PFSK-1 (cell line): Measurements from ENCODE around the gene MBTPS1.

ENCODE experiments used
- FOXP2 ChIP-seq: optimal IDR thresholded peaks from 2 replicates; pipeline ENCODE3; 2011; ENCODE audit warnings: borderline replicate concordance, control low read depth, inconsistent platforms; ENCODE audit not compliant: insufficient read depth; ENCODE audit errors: extremely low read length, extremely low read depth
- POLR2AphosphoS5 ChIP-seq: IDR thresholded peaks from 2 replicates; pipeline ENCODE4 v1.6.1; 2012; ENCODE audit warnings: low read depth, mild to moderate bottlenecking, control low read depth, low read length, moderate library complexity
- SIN3A ChIP-seq: IDR thresholded peaks from 2 replicates; pipeline ENCODE4 v1.6.1; 2012; ENCODE audit warnings: mild to moderate bottlenecking, low read length, moderate library complexity, borderline replicate concordance; ENCODE audit not compliant: insufficient read depth
- TAF1 ChIP-seq: IDR thresholded peaks from 2 replicates; pipeline ENCODE4 v1.6.1; 2012; ENCODE audit warnings: low read length, control low read depth, borderline replicate concordance; ENCODE audit not compliant: insufficient read depth
- TF ChIP-seq, protein P1 (sequence below), 2 experiments: IDR thresholded peaks; 2 replicates each; pipeline versions ENCODE4 v1.6.1 to v1.8.0; 2011 to 2012; ENCODE audit warnings: low read depth in 2 of 2, low read length in 2 of 2, control low read depth in 1 of 2, inconsistent platforms in 1 of 2, mild to moderate bottlenecking in 1 of 2, moderate library complexity in 1 of 2; ENCODE audit not compliant: insufficient read depth in 1 of 2

The MBTPS1 gene

DNA sequence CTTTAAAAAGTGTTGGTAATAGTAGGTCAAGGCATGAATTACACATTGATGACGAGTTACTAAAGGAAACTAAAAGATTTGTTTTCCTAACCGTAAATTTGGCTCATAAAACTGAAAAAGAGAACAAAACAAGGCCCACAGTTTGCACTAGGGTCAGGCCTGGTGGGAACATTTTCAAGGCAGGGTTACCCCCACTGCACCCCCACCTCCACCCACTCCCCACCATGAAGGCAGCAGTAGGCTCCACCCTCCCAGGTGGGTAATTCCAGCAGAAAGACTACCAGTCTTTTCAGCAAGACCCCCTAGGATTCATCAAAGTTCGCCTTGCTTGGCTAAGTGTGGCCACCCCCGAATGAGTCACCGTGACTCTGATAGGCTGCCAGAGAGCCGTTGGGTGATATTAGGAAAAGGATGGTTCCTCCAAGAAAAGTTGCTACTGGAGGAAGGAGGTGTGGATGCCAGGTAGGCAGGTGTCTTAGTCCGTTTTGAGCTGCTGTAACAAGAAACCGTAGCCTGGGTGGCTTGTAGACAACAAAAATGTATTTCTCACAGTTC is 37.0 kb upstream of the MBTPS1 start:
- TF ChIP-seq, protein P1, sequence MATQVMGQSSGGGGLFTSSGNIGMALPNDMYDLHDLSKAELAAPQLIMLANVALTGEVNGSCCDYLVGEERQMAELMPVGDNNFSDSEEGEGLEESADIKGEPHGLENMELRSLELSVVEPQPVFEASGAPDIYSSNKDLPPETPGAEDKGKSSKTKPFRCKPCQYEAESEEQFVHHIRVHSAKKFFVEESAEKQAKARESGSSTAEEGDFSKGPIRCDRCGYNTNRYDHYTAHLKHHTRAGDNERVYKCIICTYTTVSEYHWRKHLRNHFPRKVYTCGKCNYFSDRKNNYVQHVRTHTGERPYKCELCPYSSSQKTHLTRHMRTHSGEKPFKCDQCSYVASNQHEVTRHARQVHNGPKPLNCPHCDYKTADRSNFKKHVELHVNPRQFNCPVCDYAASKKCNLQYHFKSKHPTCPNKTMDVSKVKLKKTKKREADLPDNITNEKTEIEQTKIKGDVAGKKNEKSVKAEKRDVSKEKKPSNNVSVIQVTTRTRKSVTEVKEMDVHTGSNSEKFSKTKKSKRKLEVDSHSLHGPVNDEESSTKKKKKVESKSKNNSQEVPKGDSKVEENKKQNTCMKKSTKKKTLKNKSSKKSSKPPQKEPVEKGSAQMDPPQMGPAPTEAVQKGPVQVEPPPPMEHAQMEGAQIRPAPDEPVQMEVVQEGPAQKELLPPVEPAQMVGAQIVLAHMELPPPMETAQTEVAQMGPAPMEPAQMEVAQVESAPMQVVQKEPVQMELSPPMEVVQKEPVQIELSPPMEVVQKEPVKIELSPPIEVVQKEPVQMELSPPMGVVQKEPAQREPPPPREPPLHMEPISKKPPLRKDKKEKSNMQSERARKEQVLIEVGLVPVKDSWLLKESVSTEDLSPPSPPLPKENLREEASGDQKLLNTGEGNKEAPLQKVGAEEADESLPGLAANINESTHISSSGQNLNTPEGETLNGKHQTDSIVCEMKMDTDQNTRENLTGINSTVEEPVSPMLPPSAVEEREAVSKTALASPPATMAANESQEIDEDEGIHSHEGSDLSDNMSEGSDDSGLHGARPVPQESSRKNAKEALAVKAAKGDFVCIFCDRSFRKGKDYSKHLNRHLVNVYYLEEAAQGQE (IDR thresholded peaks at IDR 0.05; ENCODE audit: insufficient read depth in 1 of 2, low read depth in 2 of 2, low read length in 2 of 2), result no peak
- no peak for TF ChIP-seq FOXP2
- no peak for TF ChIP-seq SIN3A
- TF ChIP-seq POLR2AphosphoS5, result no peak
- no peak for TF ChIP-seq TAF1

DNA sequence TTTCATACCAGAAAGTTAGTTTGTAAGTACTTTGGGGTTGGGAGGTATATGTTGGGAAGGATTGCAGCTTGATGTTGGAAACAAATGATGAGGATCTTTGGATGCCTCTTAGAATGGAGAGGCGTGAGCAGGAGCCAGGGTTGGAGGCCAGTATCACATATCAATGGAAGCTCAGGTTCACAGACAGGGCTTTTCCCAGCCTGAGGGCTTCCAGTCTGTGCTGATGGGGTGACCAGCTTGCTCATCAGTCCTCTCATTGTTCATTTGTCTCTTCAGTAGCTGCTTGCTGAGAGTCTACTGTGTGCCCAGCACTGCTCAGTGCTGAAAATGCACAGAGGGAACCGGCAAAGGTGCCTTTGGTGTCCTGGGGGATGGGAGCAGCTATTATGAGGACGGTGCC is 34.2 kb upstream of the MBTPS1 start:
- TF ChIP-seq FOXP2 (no peak), TAF1 (no peak), SIN3A (no peak), POLR2AphosphoS5 (no peak)
- TF ChIP-seq, protein P1 (IDR thresholded peaks at IDR 0.05; ENCODE audit: insufficient read depth in 1 of 2, low read depth in 2 of 2, low read length in 2 of 2), result no peak

DNA sequence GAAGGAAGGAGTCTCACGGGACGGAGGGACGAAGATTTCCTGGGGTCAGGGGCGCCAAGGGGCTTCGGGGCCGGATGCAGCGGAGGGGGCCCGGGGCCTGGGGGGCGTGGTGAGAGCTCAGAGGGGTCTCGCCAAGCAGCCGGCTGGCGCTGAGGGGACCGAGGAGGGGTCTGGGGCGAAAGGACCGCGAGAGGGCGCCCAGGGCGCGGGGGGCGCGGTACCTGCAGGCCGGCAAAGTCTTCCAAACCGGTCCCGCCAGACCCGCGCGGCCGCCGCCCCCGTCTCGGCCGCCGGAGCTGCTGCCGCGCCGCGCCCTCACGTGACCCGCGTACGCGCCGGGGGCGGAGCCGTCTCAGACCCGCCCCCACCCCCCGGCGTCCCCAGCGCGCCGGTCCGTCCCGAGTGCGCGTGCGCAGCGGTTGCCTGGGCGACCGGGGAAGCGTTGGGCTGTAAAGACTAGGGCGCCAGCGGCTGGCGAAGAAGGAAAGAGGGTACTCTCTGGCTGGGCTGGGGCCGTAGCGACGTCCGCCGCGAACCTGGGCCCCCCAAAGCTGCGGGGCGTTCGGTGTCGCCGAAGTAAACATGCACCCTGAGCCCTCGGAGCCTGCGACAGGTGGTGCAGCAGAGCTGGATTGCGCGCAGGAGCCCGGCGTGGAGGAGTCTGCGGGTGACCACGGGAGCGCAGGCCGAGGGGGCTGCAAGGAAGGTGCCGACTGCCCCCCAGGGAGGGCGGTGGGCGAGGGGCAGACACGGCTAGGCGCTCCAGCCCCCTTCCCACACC is 28.3 kb upstream of the MBTPS1 start, which contains the start of the genes DNAAF1 and HSDL1:
Gene DNAAF1, plus strand, starts transcription at position 450 of the 781 bp plus-strand sequence. Its CDS starts 133 bp downstream, at position 583.
Gene HSDL1, minus strand, starts transcription at position 319 of the 781 bp plus-strand sequence. CDS start 13,856 bp downstream, outside the sequence.
- TF ChIP-seq TAF1 (no peak), FOXP2 (peak; percentile 12), SIN3A (0 out of 2 replicates have a peak, but pooled peaks have one; percentile 67), POLR2AphosphoS5 (peak; percentile 54; the same call in 1 of the 2 replicates)
- TF ChIP-seq, protein P1 (IDR thresholded peaks at IDR 0.05; ENCODE audit: insufficient read depth in 1 of 2, low read depth in 2 of 2, low read length in 2 of 2), result no peak

DNA sequence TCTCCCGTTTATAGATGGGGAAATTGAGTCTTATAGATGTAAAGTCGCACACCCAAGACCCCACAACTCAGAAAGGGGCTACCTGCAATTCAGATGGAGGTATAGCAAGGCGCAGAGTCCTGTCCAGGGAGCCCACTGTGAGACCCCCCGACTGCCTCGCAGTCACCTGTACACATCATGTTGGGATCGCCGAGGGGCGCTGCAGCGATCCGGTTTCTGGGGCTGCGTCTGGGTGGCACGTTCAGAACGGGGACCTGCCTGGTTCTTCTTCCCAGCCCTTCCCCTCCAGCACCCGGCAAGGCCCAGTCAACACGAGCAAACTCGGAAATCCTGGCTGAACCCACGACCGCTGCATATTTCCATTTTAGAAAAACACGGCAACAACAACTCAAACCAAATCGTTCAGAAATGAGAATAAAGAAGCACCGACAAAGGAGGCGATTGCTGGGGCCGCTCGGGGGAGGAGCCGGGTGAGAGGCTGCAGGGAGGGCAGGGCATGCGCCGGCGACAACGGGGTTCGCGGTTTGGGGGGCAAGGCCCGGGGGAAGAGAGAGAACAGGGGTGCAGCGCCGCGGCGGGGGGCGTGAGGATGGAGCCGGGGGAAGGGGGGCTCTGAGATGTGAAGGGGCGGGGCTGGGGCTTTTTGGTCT is 27.6 kb upstream of the MBTPS1 start:
- TF ChIP-seq POLR2AphosphoS5, result no peak
- TF ChIP-seq SIN3A, result no peak
- no peak for TF ChIP-seq FOXP2
- TF ChIP-seq, protein P1 (IDR thresholded peaks at IDR 0.05; ENCODE audit: insufficient read depth in 1 of 2, low read depth in 2 of 2, low read length in 2 of 2), result no peak
- TF ChIP-seq TAF1, result no peak
